ENCODE data around the gene ZBTB24. TPM values are rescaled to one million over a fixed set of nuclear protein-coding genes. Genes with fewer than 3 reads are reported as not detected.

Gene ZBTB24
- total and polyA plus RNA-seq, 2 of the 13 experiments (the other 11 are each of a cell fraction or from before 2014, with no cell fraction given): 1.5 to 6.2 TPM

DNA sequence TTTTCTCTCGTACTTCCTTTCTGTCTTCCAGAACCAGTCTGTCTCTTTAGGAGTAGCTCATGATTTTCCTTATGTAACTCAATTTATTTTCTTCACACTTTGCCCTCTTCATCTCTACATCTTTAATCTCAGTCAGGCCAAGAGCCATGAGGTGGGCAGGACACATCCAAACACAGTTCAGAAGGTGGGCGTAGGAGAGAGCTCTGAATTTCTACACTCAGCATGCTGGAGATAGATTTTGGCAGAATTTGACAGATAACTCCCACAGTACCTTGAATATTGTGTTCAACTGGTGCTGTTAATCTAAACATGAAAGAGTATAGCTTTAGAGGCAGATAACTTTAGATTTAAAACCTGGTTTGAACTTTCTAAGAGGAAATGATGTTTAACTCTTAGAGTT lies 23.8 kb upstream of the ZBTB24 start:
- 3% methylated on average over 2 of the region's 2 CpGs for whole genome bisulfite sequencing (ENCODE audit: low lambda C conversion rate)
- FAIRE-seq: no peak
- TF ChIP-seq SMAD1 (CRISPR knock-in tag; IDR thresholded peaks at IDR 0.05; ENCODE audit: borderline replicate concordance, low read depth) (no peak), ZNF569 (CRISPR knock-in tag; IDR thresholded peaks at IDR 0.05; ENCODE audit: borderline replicate concordance) (no peak), ZNF547 (CRISPR knock-in tag; IDR thresholded peaks at IDR 0.05) (no peak), EED (CRISPR knock-in tag; IDR thresholded peaks at IDR 0.05) (no peak), PCBP1 (IDR thresholded peaks at IDR 0.05; ENCODE audit: borderline replicate concordance, low read depth, low read length) (no peak), FLYWCH1 (CRISPR knock-in tag; IDR thresholded peaks at IDR 0.05) (no peak), HDAC2 (CRISPR knock-in tag; IDR thresholded peaks at IDR 0.05) (no peak), ZNF274 (CRISPR knock-in tag; IDR thresholded peaks at IDR 0.05) (no peak), CCDC6 (CRISPR knock-in tag; IDR thresholded peaks at IDR 0.05) (no peak), GABPB1 (CRISPR knock-in tag; IDR thresholded peaks at IDR 0.05) (no peak), ZNF33B (CRISPR knock-in tag; IDR thresholded peaks at IDR 0.05) (no peak)
- TF ChIP-seq, protein P1, sequence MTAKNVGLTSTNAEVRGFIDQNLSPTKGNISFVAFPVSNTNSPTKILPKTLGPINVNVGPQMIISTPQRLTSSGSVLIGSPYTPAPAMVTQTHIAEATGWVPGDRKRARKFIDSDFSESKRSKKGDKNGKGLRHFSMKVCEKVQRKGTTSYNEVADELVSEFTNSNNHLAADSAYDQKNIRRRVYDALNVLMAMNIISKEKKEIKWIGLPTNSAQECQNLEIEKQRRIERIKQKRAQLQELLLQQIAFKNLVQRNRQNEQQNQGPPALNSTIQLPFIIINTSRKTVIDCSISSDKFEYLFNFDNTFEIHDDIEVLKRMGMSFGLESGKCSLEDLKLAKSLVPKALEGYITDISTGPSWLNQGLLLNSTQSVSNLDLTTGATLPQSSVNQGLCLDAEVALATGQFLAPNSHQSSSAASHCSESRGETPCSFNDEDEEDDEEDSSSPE (CRISPR knock-in tag; IDR thresholded peaks at IDR 0.05): no peak
- TF ChIP-seq, protein P2, sequence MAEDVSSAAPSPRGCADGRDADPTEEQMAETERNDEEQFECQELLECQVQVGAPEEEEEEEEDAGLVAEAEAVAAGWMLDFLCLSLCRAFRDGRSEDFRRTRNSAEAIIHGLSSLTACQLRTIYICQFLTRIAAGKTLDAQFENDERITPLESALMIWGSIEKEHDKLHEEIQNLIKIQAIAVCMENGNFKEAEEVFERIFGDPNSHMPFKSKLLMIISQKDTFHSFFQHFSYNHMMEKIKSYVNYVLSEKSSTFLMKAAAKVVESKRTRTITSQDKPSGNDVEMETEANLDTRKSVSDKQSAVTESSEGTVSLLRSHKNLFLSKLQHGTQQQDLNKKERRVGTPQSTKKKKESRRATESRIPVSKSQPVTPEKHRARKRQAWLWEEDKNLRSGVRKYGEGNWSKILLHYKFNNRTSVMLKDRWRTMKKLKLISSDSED (CRISPR knock-in tag; IDR thresholded peaks at IDR 0.05): no peak
- TF ChIP-seq, protein P3, sequence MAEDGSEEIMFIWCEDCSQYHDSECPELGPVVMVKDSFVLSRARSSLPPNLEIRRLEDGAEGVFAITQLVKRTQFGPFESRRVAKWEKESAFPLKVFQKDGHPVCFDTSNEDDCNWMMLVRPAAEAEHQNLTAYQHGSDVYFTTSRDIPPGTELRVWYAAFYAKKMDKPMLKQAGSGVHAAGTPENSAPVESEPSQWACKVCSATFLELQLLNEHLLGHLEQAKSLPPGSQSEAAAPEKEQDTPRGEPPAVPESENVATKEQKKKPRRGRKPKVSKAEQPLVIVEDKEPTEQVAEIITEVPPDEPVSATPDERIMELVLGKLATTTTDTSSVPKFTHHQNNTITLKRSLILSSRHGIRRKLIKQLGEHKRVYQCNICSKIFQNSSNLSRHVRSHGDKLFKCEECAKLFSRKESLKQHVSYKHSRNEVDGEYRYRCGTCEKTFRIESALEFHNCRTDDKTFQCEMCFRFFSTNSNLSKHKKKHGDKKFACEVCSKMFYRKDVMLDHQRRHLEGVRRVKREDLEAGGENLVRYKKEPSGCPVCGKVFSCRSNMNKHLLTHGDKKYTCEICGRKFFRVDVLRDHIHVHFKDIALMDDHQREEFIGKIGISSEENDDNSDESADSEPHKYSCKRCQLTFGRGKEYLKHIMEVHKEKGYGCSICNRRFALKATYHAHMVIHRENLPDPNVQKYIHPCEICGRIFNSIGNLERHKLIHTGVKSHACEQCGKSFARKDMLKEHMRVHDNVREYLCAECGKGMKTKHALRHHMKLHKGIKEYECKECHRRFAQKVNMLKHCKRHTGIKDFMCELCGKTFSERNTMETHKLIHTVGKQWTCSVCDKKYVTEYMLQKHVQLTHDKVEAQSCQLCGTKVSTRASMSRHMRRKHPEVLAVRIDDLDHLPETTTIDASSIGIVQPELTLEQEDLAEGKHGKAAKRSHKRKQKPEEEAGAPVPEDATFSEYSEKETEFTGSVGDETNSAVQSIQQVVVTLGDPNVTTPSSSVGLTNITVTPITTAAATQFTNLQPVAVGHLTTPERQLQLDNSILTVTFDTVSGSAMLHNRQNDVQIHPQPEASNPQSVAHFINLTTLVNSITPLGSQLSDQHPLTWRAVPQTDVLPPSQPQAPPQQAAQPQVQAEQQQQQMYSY (CRISPR knock-in tag; IDR thresholded peaks at IDR 0.05): no peak

More for the DNA sequence above, 23.8 kb upstream of the ZBTB24 start:
- Histone ChIP-seq H4K20me1 (ENCODE audit: insufficient read depth, low read length) (no peaks in the 10 kb centered on the region), H3K27me3 (ENCODE audit: control insufficient read depth in 1 of 2, insufficient read depth in 2 of 2, low read length in 2 of 2) (peaks cover 0 to 31% of the 10 kb centered on the region in 2 experiments; a peak in 3 of 5 replicates), H3K9me3 (ENCODE audit: low read length) (no peaks in the 10 kb centered on the region), H3K4me2 (ENCODE audit: low read depth, low read length) (no peak overlapping the region), H3K9ac (ENCODE audit: insufficient read depth, low read depth, low read length) (no peak overlapping the region), H3K36me3 (replicated peaks in 1 of 2; ENCODE audit: control insufficient read depth in 1 of 2, insufficient read depth in 2 of 2, low read length in 2 of 2) (no peaks in the 10 kb centered on the region), H3K79me2 (ENCODE audit: insufficient read depth, low read length) (no peaks in the 10 kb centered on the region), H2AFZ (ENCODE audit: low read length) (no peak overlapping the region), H3K27ac (ENCODE audit: extremely low read length, insufficient read depth, low read length) (no peak overlapping the region), H3K4me1 (ENCODE audit: insufficient read depth, low read length) (peaks cover 8% of the 10 kb centered on the region; the same call in 1 of the 2 replicates), H3K4me3 (replicated peaks in 1 of 3; ENCODE audit: insufficient read depth in 1 of 3, low read depth in 2 of 3, low read length in 3 of 3) (no peak overlapping the region)
- ChIA-PET POLR2A (no interaction called here), CTCF (ENCODE audit: low intra/inter-chr PET ratio, low total read pairs) (no interaction called here)
- DNase-seq (ENCODE audit: low spot score): no peak
- no peak for ATAC-seq
- intact Hi-C loops (cut with micrococcal nuclease; ENCODE audit: unreplicated experiment): no loop called here
- BruUV-seq (replicated peaks): no TSS peak
- in situ Hi-C loops (cut with HindIII; ENCODE audit: extremely low pct_ligation_motif_present, low pct_unique_long_range_greater_than_20kb): no loop called here
